ENCODE measurements around the gene ZNF274. TPM values are rescaled to one million over a fixed set of nuclear protein-coding genes. Genes with fewer than 3 reads are reported as not detected.

Gene ZNF274
- total and polyA plus RNA-seq, 9 donors, result 8.0 to 10.7 (median 9.0) TPM

DNA sequence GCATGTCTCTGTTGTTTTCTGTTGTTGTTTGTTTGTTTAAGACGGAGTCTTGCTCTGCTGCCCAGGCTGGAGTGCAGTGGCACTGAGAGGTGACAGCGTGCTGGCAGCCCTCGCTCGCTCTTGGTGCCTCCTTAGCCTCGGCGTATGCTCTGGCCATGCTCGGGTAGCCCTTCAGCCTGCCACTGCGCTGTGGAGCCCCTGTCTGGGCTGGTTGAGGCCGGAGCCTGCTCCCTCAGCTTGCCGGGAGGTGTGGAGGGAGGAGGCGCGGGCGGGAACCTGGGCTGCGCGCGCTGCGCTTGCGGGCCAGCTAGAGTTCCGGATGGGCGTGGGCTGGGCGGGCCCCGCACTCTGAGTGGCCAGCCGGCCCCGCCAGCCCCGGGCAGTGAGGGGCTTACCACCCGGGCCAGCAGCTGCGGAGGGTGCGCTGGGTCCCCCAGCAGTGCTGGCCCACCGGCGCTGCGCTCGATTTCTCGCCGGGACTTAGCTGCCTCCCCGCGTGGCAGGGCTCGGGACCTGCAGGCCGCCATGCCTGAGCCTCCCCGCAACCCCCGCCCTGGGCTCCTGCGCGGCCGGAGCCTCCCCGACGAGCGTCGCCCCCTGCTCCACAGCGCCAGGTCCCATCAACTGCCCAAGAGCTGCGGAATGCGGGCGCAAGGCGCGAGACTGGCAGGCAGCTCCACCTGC, 25.7 kb upstream of the ZNF274 start:
- 90% methylated on average over 47 of the region's 53 CpGs for WGBS (ENCODE audit: insufficient coverage)
- no peak overlapping the region for H3K27ac ChIP-seq (ENCODE audit: low read length)
- no peaks in the 10 kb centered on the region for H3K27me3 ChIP-seq (ENCODE audit: control insufficient read depth, insufficient read depth, low read length)

DNA sequence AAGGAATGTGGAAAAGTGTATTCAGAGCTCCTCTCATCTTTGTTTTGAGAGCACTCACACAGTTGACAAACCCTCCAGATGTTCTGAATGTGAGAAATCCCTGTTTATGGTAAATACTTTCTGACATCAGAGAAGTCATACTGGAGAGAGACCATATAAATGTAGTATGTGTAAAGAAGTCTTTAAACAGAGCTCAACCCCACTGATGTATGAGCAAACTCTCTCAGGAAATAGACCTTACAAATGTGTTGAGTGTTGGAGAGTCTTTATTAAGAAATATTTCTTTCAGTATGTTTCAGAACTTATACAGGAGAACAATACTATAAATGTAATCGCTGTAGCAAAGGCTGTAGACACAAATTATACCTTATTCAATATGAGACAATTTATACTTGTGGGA, 16.6 kb upstream of the ZNF274 start:
- peaks cover 59% of the 10 kb centered on the region for H3K9me3 ChIP-seq (replicated peaks; ENCODE audit: control insufficient read depth, low read depth, low read length)
- no peak overlapping the region for H3K4me3 ChIP-seq (ENCODE audit: low read length)
- H3K4me1 ChIP-seq (ENCODE audit: control insufficient read depth, insufficient read depth, low read length), result no peaks in the 10 kb centered on the region
- no peaks in the 10 kb centered on the region for H3K36me3 ChIP-seq (ENCODE audit: control insufficient read depth, insufficient read depth, low read length)
- no peak for DNase-seq
- H3K27ac ChIP-seq (ENCODE audit: low read length), result no peak overlapping the region
- H3K27me3 ChIP-seq (ENCODE audit: control insufficient read depth, insufficient read depth, low read length), result no peaks in the 10 kb centered on the region
- WGBS (ENCODE audit: insufficient coverage), result no CpG with 5 or more reads among the region's 1 CpG

More for the DNA sequence above, 25.7 kb upstream of the ZNF274 start:
- peaks cover 15% of the 10 kb centered on the region for H3K4me1 ChIP-seq (ENCODE audit: control insufficient read depth, insufficient read depth, low read length)
- H3K36me3 ChIP-seq (ENCODE audit: control insufficient read depth, insufficient read depth, low read length), result no peaks in the 10 kb centered on the region
- H3K9me3 ChIP-seq (replicated peaks; ENCODE audit: control insufficient read depth, low read depth, low read length), result peaks cover 11% of the 10 kb centered on the region
- H3K4me3 ChIP-seq (ENCODE audit: low read length), result no peak overlapping the region
- DNase-seq, result no peak

DNA sequence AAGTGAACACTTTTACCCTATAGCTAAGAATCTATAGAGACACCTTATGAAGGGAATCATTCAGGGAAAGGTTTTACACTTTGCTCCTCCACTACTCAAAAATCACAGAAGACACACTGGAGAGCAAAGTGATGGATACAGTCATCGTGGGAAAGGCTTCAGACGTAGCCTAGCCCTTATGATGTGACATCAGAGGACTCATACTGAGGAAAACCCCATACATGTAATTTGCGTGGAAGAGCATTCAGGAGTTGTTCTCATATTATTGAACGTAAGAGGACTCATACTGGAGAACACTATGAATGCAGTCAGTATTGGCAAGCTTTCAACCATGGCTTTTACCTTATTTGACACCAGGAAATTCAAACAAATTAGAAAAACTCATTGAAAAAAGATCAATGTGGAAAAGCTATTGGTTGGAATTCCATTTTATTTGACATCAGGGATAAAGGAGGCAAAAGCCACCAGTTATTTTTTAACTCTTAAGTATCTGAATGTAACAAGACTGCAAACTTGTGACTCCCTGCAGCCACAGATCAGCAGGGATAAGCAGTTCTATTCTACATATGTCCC, 16.1 kb upstream of the ZNF274 start:
- Histone ChIP-seq H3K4me1 (ENCODE audit: control insufficient read depth, insufficient read depth, low read length) (no peaks in the 10 kb centered on the region), H3K27me3 (ENCODE audit: control insufficient read depth, insufficient read depth, low read length) (no peaks in the 10 kb centered on the region), H3K27ac (ENCODE audit: low read length) (no peak overlapping the region), H3K4me3 (ENCODE audit: low read length) (no peak overlapping the region), H3K9me3 (replicated peaks; ENCODE audit: control insufficient read depth, low read depth, low read length) (peaks cover 57% of the 10 kb centered on the region), H3K36me3 (ENCODE audit: control insufficient read depth, insufficient read depth, low read length) (no peaks in the 10 kb centered on the region)
- no CpG with 5 or more reads among the region's 4 CpGs for WGBS (ENCODE audit: insufficient coverage)
- DNase-seq, result no peak

DNA sequence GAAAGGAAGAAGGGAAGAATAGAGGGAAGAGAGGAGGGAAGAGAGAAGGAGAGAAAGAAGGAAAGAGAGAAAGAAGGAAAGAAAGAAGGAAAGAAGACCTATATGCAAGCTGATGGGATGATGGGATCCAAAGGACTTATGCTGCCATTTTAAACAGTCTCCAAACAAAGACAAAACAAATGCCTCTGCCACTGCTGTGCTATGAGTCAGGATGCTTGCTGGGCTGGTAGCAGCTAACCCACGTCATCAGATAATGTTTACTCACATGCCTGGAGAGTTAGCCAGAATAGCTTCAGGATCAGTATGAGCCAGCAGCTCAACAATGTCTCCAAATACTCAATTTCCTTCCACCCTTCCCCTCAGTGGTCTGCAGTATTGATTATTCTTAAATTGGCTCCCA, 12.0 kb upstream of the ZNF274 start:
- no peak overlapping the region for H3K4me3 ChIP-seq (ENCODE audit: low read length)
- WGBS (ENCODE audit: insufficient coverage), result 80% methylated on average over 1 of the region's 1 CpG
- no peaks in the 10 kb centered on the region for H3K4me1 ChIP-seq (ENCODE audit: control insufficient read depth, insufficient read depth, low read length)
- H3K27me3 ChIP-seq (ENCODE audit: control insufficient read depth, insufficient read depth, low read length), result no peaks in the 10 kb centered on the region
- peaks cover 60% of the 10 kb centered on the region for H3K9me3 ChIP-seq (replicated peaks; ENCODE audit: control insufficient read depth, low read depth, low read length)
- no peak for DNase-seq
- no peaks in the 10 kb centered on the region for H3K36me3 ChIP-seq (ENCODE audit: control insufficient read depth, insufficient read depth, low read length)
- no peak overlapping the region for H3K27ac ChIP-seq (ENCODE audit: low read length)

DNA sequence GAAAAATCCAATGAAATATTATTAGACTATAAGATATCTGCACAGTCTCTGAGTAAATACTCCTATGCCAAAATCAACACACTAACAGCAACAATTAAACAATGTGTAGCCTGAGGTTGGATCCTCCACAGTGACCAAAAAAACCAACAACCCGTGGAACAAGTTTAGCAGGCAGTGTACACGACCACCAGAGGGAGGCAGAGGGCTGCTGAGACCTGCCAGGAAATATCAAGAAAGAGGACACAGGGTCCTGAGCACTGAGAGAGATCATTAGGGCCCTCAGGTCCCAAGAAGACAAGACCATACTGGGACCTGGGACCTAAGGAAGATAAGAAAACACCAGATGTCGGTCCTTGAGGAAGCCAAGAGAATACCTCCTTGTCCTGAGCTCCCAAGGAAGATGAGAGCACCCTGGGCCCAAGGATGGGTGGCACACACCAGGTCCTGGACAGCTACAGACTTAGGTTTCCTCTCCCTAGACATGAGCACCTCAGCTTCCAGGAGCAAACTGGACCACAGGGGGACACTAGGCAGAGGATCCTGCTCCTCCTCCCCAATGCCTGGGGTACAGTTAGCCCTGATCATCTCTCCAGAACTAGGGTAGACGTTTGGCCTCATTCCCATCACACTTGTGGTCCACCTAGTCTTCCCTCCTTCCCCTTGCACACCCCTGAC, 822 bp upstream of the ZNF274 start:
- Histone ChIP-seq H3K9me3 (replicated peaks; ENCODE audit: control insufficient read depth, low read depth, low read length) (peaks cover 74% of the 10 kb centered on the region), H3K27ac (ENCODE audit: low read length) (peak overlapping the region; percentile 94), H3K36me3 (ENCODE audit: control insufficient read depth, insufficient read depth, low read length) (peaks cover 24% of the 10 kb centered on the region), H3K27me3 (ENCODE audit: control insufficient read depth, insufficient read depth, low read length) (peaks cover 3% of the 10 kb centered on the region), H3K4me1 (ENCODE audit: control insufficient read depth, insufficient read depth, low read length) (peaks cover 8% of the 10 kb centered on the region), H3K4me3 (ENCODE audit: low read length) (peak overlapping the region; percentile 93)
- WGBS (ENCODE audit: insufficient coverage), result 56% methylated on average over 4 of the region's 4 CpGs
- DNase-seq, result peak; percentile 15

DNA sequence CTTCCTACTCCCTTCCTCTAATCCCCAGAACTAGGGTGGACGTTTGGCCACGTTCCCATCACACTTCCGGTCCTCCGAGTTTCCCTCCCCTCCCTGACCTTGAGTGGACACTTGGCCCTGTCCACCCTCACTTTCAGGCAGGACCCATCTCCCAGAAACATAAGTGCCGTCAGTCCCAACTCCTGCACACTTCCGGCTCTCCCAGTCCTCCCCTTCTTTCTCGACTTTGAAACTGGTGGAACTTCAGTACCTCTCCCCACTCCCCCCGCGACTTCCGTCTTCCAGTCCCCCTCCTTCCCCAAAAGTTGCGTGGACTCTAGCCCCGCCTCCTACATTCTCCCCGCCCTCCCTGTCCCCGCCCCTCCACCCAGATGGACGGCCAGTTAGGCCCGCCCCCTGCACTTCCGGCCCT, 278 bp upstream of the ZNF274 start:
- Histone ChIP-seq H3K9me3 (replicated peaks; ENCODE audit: control insufficient read depth, low read depth, low read length) (peaks cover 78% of the 10 kb centered on the region), H3K4me3 (ENCODE audit: low read length) (peak overlapping the region; percentile 93), H3K27ac (ENCODE audit: low read length) (peak overlapping the region; percentile 94), H3K36me3 (ENCODE audit: control insufficient read depth, insufficient read depth, low read length) (peaks cover 28% of the 10 kb centered on the region), H3K4me1 (ENCODE audit: control insufficient read depth, insufficient read depth, low read length) (peaks cover 8% of the 10 kb centered on the region), H3K27me3 (ENCODE audit: control insufficient read depth, insufficient read depth, low read length) (peaks cover 3% of the 10 kb centered on the region)
- 6% methylated on average over 17 of the region's 17 CpGs for WGBS (ENCODE audit: insufficient coverage)
- no peak for DNase-seq

DNA sequence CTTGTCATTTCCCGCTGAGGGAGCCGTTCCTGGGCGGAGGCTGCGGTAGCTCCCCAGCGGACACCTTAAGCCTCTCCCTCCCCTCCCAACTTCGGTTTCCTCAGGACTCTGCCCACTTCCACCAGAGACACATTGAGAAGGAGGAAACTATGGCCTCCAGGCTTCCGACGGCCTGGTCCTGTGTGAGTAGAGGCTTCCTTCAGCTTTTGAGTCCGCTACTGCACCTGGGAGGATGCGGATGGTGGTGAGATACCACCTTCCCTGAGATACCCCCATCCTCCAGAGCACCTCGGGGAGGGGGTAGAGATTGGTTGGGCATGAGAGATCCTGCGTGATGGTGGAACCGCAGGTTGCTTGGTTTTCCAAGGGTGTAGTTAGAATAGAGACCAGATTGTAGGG, 955 bp downstream of the ZNF274 start:
- peak overlapping the region; percentile 93 for H3K4me3 ChIP-seq (ENCODE audit: low read length)
- peaks cover 8% of the 10 kb centered on the region for H3K4me1 ChIP-seq (ENCODE audit: control insufficient read depth, insufficient read depth, low read length)
- whole genome bisulfite sequencing (ENCODE audit: insufficient coverage), result 0% methylated on average over 3 of the region's 13 CpGs
- DNase-seq, result no peak
- peaks cover 74% of the 10 kb centered on the region for H3K9me3 ChIP-seq (replicated peaks; ENCODE audit: control insufficient read depth, low read depth, low read length)
- peaks cover 3% of the 10 kb centered on the region for H3K27me3 ChIP-seq (ENCODE audit: control insufficient read depth, insufficient read depth, low read length)
- peak overlapping the region; percentile 94 for H3K27ac ChIP-seq (ENCODE audit: low read length)
- H3K36me3 ChIP-seq (ENCODE audit: control insufficient read depth, insufficient read depth, low read length), result peaks cover 29% of the 10 kb centered on the region

DNA sequence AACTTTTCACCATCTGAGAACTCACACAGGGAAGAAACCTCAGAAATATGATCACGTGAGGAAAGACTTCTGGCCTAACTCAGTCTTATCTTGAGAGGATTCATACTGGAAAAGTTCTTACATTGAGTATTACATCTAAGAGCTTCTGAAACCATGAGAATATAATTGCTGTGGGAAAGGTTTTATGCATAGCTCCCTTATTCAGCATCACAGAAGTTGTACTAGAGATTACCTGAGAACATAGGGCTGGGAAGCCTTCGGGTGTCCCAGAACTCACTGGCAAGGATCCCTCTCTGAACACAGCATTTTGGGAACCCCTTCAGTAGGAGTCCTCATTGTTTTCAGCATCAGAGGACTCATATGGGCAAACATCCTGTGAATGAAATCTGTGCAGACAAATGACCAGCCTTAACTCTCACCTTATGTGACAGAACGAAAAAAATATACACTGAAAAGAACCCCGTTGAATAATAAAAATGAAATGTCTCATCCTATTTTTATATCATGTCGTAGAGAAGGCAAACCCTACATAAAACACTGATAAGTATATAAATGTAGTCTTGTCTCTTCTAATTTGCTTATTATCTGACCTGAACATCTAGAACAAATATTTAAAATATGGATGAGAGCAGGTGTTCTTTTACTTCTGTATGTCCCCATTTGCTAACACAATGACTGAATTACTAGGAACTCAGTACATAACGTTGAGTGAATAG, 14.2 kb downstream of the ZNF274 start:
- Histone ChIP-seq H3K27ac (ENCODE audit: low read length) (no peak overlapping the region), H3K36me3 (ENCODE audit: control insufficient read depth, insufficient read depth, low read length) (peaks cover 45% of the 10 kb centered on the region), H3K4me1 (ENCODE audit: control insufficient read depth, insufficient read depth, low read length) (no peaks in the 10 kb centered on the region), H3K4me3 (ENCODE audit: low read length) (no peak overlapping the region), H3K9me3 (replicated peaks; ENCODE audit: control insufficient read depth, low read depth, low read length) (peaks cover 89% of the 10 kb centered on the region), H3K27me3 (ENCODE audit: control insufficient read depth, insufficient read depth, low read length) (no peaks in the 10 kb centered on the region)
- DNase-seq, result no peak
- WGBS (ENCODE audit: insufficient coverage), result 67% methylated on average over 1 of the region's 6 CpGs

DNA sequence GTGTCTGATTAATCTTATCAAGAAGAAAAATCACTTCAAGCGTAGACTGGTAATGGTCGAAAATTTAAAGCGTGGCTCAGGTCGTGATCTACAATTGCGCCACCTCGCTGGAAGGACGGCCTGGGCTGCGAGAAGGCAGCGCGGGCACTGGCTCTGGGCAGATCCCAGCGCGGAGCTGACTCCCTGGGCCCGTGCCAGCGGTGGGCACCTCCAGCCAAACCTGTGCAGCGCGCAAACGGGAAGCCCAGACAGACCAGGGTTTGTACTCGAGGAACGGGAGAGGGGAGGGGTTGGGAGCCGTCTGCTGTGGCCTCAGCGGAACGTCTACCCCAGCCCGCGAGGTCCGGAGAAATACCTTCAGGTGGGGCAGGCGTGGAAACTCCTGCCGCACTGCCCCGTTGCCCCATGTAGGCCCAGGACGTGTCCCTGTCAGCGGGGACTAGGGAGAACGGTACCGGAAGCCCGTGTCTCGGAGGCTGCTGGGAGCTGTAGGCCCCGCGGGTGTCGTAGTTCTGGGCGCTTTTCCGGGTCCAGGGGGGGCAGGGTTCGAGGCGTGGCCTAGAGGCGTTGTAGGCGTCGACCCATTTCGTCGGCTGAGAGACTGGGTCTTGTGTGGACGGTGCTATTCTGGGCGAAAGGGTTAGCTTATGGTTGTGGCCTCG, 21.1 kb downstream of the ZNF274 start:
- Histone ChIP-seq H3K4me3 (ENCODE audit: low read length) (no peak overlapping the region), H3K9me3 (replicated peaks; ENCODE audit: control insufficient read depth, low read depth, low read length) (peaks cover 92% of the 10 kb centered on the region), H3K4me1 (ENCODE audit: control insufficient read depth, insufficient read depth, low read length) (no peaks in the 10 kb centered on the region), H3K27ac (ENCODE audit: low read length) (no peak overlapping the region), H3K36me3 (ENCODE audit: control insufficient read depth, insufficient read depth, low read length) (peaks cover 40% of the 10 kb centered on the region), H3K27me3 (ENCODE audit: control insufficient read depth, insufficient read depth, low read length) (peaks cover 2% of the 10 kb centered on the region)
- peak; percentile 19 for DNase-seq
- WGBS (ENCODE audit: insufficient coverage), result 12% methylated on average over 42 of the region's 49 CpGs

Data from muscle of leg (tissue), 11 donors.